ENCODE results near the gene EHHADH. TPM values are rescaled to one million over a fixed set of nuclear protein-coding genes. Genes with fewer than 3 reads are reported as not detected.

The EHHADH gene
- polyA plus RNA-seq, 1 of the 3 experiments (the other 2 are of a cell fraction) = 2.5 TPM

DNA sequence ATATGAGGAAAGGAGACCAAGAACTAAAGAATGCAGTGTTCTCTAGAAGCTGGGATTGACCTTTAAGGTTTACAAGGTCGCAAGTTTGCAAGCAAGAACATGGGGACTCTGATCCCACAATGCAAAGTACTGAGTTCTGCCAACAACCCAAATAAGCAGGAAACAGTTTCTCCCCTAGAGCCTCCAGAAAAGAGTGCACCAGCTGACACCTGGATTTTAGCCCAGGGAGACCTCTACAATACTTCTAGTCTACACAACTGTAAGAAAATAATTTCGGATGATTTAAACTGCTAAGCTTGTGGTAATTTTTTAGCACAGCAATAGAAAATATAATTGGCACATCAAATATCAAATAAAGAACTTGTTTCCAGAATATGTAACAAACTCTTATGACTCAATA is 46.4 kb downstream of the EHHADH start:
- no peaks in the 10 kb centered on the region for H3F3A ChIP-seq (replicated peaks; ENCODE audit: insufficient read depth)
- no peak overlapping the region for H3K4me2 ChIP-seq
- H3K4me3 ChIP-seq (ENCODE audit: low read depth in 2 of 2, low read length in 1 of 2) = no peak overlapping the region
- H3K9me2 ChIP-seq = no peaks in the 10 kb centered on the region
- H3K27ac ChIP-seq (ENCODE audit: low read depth in 2 of 2, low read length in 1 of 2) = no peak overlapping the region
- no peaks in the 10 kb centered on the region for H3K79me2 ChIP-seq (ENCODE audit: insufficient read depth)
- whole genome bisulfite sequencing (ENCODE audit: low lambda C conversion rate) = 85% methylated on average over 2 of the region's 2 CpGs
- ChIA-PET POLR2A (no interaction called here), CTCF (interaction anchor here (1.0 kb wide), 1 partner anchor 62 kb away, joined by 3 read pairs; no protein-coding TSS in a partner anchor)
- no peaks in the 10 kb centered on the region for H3K9me3 ChIP-seq
- TF ChIP-seq GATA2 (CRISPR knock-in tag; IDR thresholded peaks at IDR 0.05) (no peak), NFIC (IDR thresholded peaks at IDR 0.05; ENCODE audit: borderline replicate concordance) (no peak), FOSL2 (IDR thresholded peaks at IDR 0.05; ENCODE audit: borderline replicate concordance, low read depth) (no peak)
- TF ChIP-seq, protein P1, sequence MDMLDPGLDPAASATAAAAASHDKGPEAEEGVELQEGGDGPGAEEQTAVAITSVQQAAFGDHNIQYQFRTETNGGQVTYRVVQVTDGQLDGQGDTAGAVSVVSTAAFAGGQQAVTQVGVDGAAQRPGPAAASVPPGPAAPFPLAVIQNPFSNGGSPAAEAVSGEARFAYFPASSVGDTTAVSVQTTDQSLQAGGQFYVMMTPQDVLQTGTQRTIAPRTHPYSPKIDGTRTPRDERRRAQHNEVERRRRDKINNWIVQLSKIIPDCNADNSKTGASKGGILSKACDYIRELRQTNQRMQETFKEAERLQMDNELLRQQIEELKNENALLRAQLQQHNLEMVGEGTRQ (IDR thresholded peaks at IDR 0.05; ENCODE audit: borderline replicate concordance, low read depth, low read length) = no peak
- TF ChIP-seq, protein P2, sequence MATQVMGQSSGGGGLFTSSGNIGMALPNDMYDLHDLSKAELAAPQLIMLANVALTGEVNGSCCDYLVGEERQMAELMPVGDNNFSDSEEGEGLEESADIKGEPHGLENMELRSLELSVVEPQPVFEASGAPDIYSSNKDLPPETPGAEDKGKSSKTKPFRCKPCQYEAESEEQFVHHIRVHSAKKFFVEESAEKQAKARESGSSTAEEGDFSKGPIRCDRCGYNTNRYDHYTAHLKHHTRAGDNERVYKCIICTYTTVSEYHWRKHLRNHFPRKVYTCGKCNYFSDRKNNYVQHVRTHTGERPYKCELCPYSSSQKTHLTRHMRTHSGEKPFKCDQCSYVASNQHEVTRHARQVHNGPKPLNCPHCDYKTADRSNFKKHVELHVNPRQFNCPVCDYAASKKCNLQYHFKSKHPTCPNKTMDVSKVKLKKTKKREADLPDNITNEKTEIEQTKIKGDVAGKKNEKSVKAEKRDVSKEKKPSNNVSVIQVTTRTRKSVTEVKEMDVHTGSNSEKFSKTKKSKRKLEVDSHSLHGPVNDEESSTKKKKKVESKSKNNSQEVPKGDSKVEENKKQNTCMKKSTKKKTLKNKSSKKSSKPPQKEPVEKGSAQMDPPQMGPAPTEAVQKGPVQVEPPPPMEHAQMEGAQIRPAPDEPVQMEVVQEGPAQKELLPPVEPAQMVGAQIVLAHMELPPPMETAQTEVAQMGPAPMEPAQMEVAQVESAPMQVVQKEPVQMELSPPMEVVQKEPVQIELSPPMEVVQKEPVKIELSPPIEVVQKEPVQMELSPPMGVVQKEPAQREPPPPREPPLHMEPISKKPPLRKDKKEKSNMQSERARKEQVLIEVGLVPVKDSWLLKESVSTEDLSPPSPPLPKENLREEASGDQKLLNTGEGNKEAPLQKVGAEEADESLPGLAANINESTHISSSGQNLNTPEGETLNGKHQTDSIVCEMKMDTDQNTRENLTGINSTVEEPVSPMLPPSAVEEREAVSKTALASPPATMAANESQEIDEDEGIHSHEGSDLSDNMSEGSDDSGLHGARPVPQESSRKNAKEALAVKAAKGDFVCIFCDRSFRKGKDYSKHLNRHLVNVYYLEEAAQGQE (IDR thresholded peaks at IDR 0.05; ENCODE audit: low read depth, low read length) = no peak
- H3K4me1 ChIP-seq (ENCODE audit: control insufficient read depth in 1 of 2, insufficient read depth in 2 of 2, low read depth in 1 of 2, low read length in 1 of 2) = peaks cover 9 to 20% of the 10 kb centered on the region in 2 experiments; a peak in 3 of 4 replicates
- H2AFZ ChIP-seq (ENCODE audit: low read depth) = no peak overlapping the region
- DNase-seq = no peak
- no peak overlapping the region for H3K9ac ChIP-seq
- no peaks in the 10 kb centered on the region for H3K27me3 ChIP-seq (ENCODE audit: insufficient read depth)
- no peaks in the 10 kb centered on the region for H4K20me1 ChIP-seq (ENCODE audit: insufficient read depth)
- no peaks in the 10 kb centered on the region for H3K36me3 ChIP-seq (replicated peaks in 1 of 2; ENCODE audit: control insufficient read depth in 1 of 2, insufficient read depth in 2 of 2, low read length in 1 of 2)

DNA sequence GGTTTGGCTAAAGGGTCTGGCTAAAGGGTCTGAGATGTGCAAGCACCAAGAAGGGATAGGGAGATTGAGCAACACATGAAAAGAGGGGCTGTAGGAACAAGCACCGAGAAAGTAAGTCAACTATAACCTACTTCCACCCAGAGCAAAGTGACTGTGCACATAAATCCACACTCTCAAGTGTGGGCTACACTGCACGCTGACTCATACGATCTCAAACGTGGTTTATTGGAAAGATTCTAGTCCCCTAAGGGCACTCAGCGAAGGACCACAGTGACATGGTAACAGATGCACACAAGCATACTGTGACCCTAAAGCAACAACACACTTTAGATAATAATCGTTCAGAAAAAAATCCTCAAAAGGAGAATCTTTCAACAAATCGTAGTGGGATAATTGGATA is 48.0 kb downstream of the EHHADH start:
- ChIA-PET CTCF (no interaction called here), POLR2A (no interaction called here)
- H2AFZ ChIP-seq (ENCODE audit: low read depth) = no peak overlapping the region
- H3K9me2 ChIP-seq = no peaks in the 10 kb centered on the region
- H3K4me3 ChIP-seq (ENCODE audit: low read depth in 2 of 2, low read length in 1 of 2) = no peak overlapping the region
- WGBS (ENCODE audit: low lambda C conversion rate) = 79% methylated on average over 7 of the region's 7 CpGs
- no peaks in the 10 kb centered on the region for H3K27me3 ChIP-seq (ENCODE audit: insufficient read depth)
- H3F3A ChIP-seq (replicated peaks; ENCODE audit: insufficient read depth) = no peaks in the 10 kb centered on the region
- no peak overlapping the region for H3K4me2 ChIP-seq
- H3K4me1 ChIP-seq (ENCODE audit: control insufficient read depth in 1 of 2, insufficient read depth in 2 of 2, low read depth in 1 of 2, low read length in 1 of 2) = peaks cover 9 to 16% of the 10 kb centered on the region in 2 experiments; a peak in 3 of 4 replicates
- no peaks in the 10 kb centered on the region for H4K20me1 ChIP-seq (ENCODE audit: insufficient read depth)
- DNase-seq = no peak
- no peak overlapping the region for H3K27ac ChIP-seq (ENCODE audit: low read depth in 2 of 2, low read length in 1 of 2)
- H3K9ac ChIP-seq = no peak overlapping the region
- no peaks in the 10 kb centered on the region for H3K36me3 ChIP-seq (replicated peaks in 1 of 2; ENCODE audit: control insufficient read depth in 1 of 2, insufficient read depth in 2 of 2, low read length in 1 of 2)
- no peaks in the 10 kb centered on the region for H3K9me3 ChIP-seq
- TF ChIP-seq JUND (IDR thresholded peaks at IDR 0.05) (no peak), TCF12 (IDR thresholded peaks at IDR 0.05) (no peak), TEAD4 (IDR thresholded peaks at IDR 0.05; ENCODE audit: borderline replicate concordance, insufficient read depth) (no peak), GABPA (IDR thresholded peaks at IDR 0.05; ENCODE audit: low read depth) (no peak), EZH2phosphoT487 (IDR thresholded peaks at IDR 0.05; ENCODE audit: borderline replicate concordance, low read depth) (no peak), NFIC (IDR thresholded peaks at IDR 0.05; ENCODE audit: borderline replicate concordance) (no peak), YY1 (IDR thresholded peaks at IDR 0.05; ENCODE audit: low read depth) (no peak), MXI1 (IDR thresholded peaks at IDR 0.05; ENCODE audit: low read depth, low read length) (no peak)
- TF ChIP-seq, protein P3, sequence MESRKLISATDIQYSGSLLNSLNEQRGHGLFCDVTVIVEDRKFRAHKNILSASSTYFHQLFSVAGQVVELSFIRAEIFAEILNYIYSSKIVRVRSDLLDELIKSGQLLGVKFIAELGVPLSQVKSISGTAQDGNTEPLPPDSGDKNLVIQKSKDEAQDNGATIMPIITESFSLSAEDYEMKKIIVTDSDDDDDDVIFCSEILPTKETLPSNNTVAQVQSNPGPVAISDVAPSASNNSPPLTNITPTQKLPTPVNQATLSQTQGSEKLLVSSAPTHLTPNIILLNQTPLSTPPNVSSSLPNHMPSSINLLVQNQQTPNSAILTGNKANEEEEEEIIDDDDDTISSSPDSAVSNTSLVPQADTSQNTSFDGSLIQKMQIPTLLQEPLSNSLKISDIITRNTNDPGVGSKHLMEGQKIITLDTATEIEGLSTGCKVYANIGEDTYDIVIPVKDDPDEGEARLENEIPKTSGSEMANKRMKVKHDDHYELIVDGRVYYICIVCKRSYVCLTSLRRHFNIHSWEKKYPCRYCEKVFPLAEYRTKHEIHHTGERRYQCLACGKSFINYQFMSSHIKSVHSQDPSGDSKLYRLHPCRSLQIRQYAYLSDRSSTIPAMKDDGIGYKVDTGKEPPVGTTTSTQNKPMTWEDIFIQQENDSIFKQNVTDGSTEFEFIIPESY (IDR thresholded peaks at IDR 0.05; ENCODE audit: borderline replicate concordance, low read depth) = no peak
- TF ChIP-seq, protein P4, sequence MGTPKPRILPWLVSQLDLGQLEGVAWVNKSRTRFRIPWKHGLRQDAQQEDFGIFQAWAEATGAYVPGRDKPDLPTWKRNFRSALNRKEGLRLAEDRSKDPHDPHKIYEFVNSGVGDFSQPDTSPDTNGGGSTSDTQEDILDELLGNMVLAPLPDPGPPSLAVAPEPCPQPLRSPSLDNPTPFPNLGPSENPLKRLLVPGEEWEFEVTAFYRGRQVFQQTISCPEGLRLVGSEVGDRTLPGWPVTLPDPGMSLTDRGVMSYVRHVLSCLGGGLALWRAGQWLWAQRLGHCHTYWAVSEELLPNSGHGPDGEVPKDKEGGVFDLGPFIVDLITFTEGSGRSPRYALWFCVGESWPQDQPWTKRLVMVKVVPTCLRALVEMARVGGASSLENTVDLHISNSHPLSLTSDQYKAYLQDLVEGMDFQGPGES (IDR thresholded peaks at IDR 0.05; ENCODE audit: low read depth, low read length) = no peak
- TF ChIP-seq, protein P1 (IDR thresholded peaks at IDR 0.05; ENCODE audit: borderline replicate concordance, low read depth, low read length) = no peak
- H3K79me2 ChIP-seq (ENCODE audit: insufficient read depth) = no peaks in the 10 kb centered on the region
